Transverse colon (tissue), 4 donors: Measurements from ENCODE around the gene CD79B. TPM values are rescaled to one million over a fixed set of nuclear protein-coding genes. Genes with fewer than 3 reads are reported as not detected.
"Not testable (repeated sequence)": the region's sequence is repeated elsewhere in the genome, so short reads cannot be mapped to it uniquely, and the experiment has no call there.

ENCODE experiments used
- DNase-seq: peaks from one replicate; pipeline ENCODE4 v3.0.0-alpha.2; 2019
- H3K27ac ChIP-seq, 4 donors: fragments of 200-600 bp; sonication (generic); 2 replicates each; pipeline ENCODE4 v1.5.1; 2016 to 2018; ENCODE audit warnings: inconsistent platforms in 4 of 4
- H3K27me3 ChIP-seq: fragments of 200-600 bp; sonication (generic); 2 replicates; pipeline ENCODE4 v1.5.1; 2017; ENCODE audit warnings: inconsistent platforms
- H3K36me3 ChIP-seq, 4 donors: fragments of 200-600 bp; sonication (generic); 2 replicates each; pipeline ENCODE4 v1.5.1; 2017 to 2019; ENCODE audit warnings: inconsistent platforms in 4 of 4
- H3K4me1 ChIP-seq, 4 donors: fragments of 200-600 bp; sonication (generic); 2 replicates each; pipeline ENCODE4 v1.5.1; 2017 to 2020; ENCODE audit warnings: inconsistent platforms in 4 of 4
- H3K4me3 ChIP-seq, 4 donors: fragments of 200-600 bp; sonication (generic); 1 replicate in 1 of 4; 2 replicates in 3 of 4; pipeline versions ENCODE4 v1.5.1 to v1.6.1; 2017 to 2019; ENCODE audit warnings: inconsistent platforms in 4 of 4
- H3K9me3 ChIP-seq, 2 donors: fragments of 200-600 bp; sonication (generic); 2 replicates each; pipeline ENCODE4 v1.5.1; 2017 to 2019; ENCODE audit warnings: inconsistent platforms in 2 of 2
- EP300 ChIP-seq: sonication (generic); formaldehyde crosslinking; IDR thresholded peaks from one replicate; pipeline ENCODE4 v1.6.1; 2017; ENCODE audit warnings: antibody characterized with exemption, low read depth
- POLR2A ChIP-seq: fragments of 450-650 bp; IDR thresholded peaks from one replicate; pipeline ENCODE4 v1.6.1; 2016; ENCODE audit warnings: antibody characterized with exemption, mild to moderate bottlenecking, moderate library complexity
- POLR2AphosphoS5 ChIP-seq, 3 donors: sonication (generic); formaldehyde crosslinking; IDR thresholded peaks; one replicate each; pipeline ENCODE4 v1.6.1; 2016; ENCODE audit warnings: antibody characterized with exemption in 3 of 3
- WGBS, 2 donors: methylation state at CpG; one replicate each; pipeline ENCODE4 v1.1.5; 2018; ENCODE audit warnings: low coverage in 1 of 2; 5-methylcytosine and 5-hydroxymethylcytosine counted together
- in situ Hi-C, 4 donors: fragments of 200-750 bp; cut with MboI; loops; one replicate each; pipeline versions ENCODE4 v1.15.0 to v1.15.1; 2017; ENCODE audit warnings: low sequenced_read_pairs in 3 of 4, low pct_ligation_motif_present in 1 of 4, low pct_unique_long_range_greater_than_20kb in 1 of 4
- intact Hi-C: fragments of 100-400 bp; cut with DNase I; formaldehyde crosslinking; loops from one replicate; pipeline ENCODE4 v1.15.1; 2023; ENCODE audit warnings: low total_unique reads
- total RNA-seq, 4 donors: library from RNA; depleted of rRNA; stranded (reverse); fragments of >200 nt; gene quantifications; one replicate each; pipeline ENCODE4 v1.1.0, GENCODE V29; 2016
- TF ChIP-seq, protein P1 (sequence below), 5 experiments: fragments of 200-600 bp in 3 of 5; fragments of 450-650 bp in 2 of 5; sonication (generic) in 3 of 5; IDR thresholded peaks; 1 replicate in 2 of 5; 2 replicates in 3 of 5; pipeline ENCODE4 v1.5.1; 2016 to 2017; ENCODE audit warnings: antibody characterized with exemption in 5 of 5, inconsistent platforms in 3 of 5, mild to moderate bottlenecking in 2 of 5, moderate library complexity in 1 of 5

CD79B gene
- total RNA-seq, 4 donors from 2014 or later = 0.68 to 38.9 (median 20.0) TPM; not detected in 1

- WGBS, 2 donors = 65 to 67% methylated on average over 1 to 10 of the region's 10 CpGs
- in situ Hi-C loops = loop anchor here in 3 of 4 donors (10.0 to 25.0 kb wide), 5 partner anchors 94 to 369 kb away; partner anchors contain the start of genes ERN1 (in 3 of the 3) and ICAM2 (in 2 of the 3)
- intact Hi-C loops = loop anchor here (10.0 kb wide), 1 partner anchor 366 kb away; no protein-coding TSS in a partner anchor
- DNase-seq = no peak
- H3K9me3 ChIP-seq = no peaks in the 10 kb centered on the region
- TF ChIP-seq POLR2AphosphoS5 (IDR thresholded peaks at IDR 0.05) (no peak), EP300 (no peak), POLR2A (no peak)
- TF ChIP-seq, protein P1, sequence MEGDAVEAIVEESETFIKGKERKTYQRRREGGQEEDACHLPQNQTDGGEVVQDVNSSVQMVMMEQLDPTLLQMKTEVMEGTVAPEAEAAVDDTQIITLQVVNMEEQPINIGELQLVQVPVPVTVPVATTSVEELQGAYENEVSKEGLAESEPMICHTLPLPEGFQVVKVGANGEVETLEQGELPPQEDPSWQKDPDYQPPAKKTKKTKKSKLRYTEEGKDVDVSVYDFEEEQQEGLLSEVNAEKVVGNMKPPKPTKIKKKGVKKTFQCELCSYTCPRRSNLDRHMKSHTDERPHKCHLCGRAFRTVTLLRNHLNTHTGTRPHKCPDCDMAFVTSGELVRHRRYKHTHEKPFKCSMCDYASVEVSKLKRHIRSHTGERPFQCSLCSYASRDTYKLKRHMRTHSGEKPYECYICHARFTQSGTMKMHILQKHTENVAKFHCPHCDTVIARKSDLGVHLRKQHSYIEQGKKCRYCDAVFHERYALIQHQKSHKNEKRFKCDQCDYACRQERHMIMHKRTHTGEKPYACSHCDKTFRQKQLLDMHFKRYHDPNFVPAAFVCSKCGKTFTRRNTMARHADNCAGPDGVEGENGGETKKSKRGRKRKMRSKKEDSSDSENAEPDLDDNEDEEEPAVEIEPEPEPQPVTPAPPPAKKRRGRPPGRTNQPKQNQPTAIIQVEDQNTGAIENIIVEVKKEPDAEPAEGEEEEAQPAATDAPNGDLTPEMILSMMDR (IDR thresholded peaks at IDR 0.05) = no peak
- no peak overlapping the region for H3K27ac ChIP-seq
- H3K27me3 ChIP-seq = no peaks in the 10 kb centered on the region
- H3K4me3 ChIP-seq = no peak overlapping the region
- no peaks in the 10 kb centered on the region for H3K36me3 ChIP-seq
- H3K4me1 ChIP-seq = no peaks in the 10 kb centered on the region
These were observed 13.8 kb downstream of the CD79B start for GRCh38 chr17:63918305-63918704.

- in situ Hi-C loops = loop anchor here in 3 of 4 donors (10.0 to 25.0 kb wide), 5 partner anchors 95 to 370 kb away; partner anchors contain the start of genes ERN1 (in 3 of the 3) and ICAM2 (in 2 of the 3)
- H3K27ac ChIP-seq = no peak overlapping the region
- no peaks in the 10 kb centered on the region for H3K36me3 ChIP-seq
- 73% methylated on average over 12 of the region's 13 CpGs; no CpG with 5 or more reads in 1 of the 2 donors for WGBS, 2 donors
- TF ChIP-seq POLR2AphosphoS5 (IDR thresholded peaks at IDR 0.05) (no peak), EP300 (no peak), POLR2A (no peak)
- TF ChIP-seq, protein P1 (IDR thresholded peaks at IDR 0.05) = no peak
- DNase-seq = no peak
- H3K4me1 ChIP-seq = no peaks in the 10 kb centered on the region
- H3K4me3 ChIP-seq = no peak overlapping the region
- no peaks in the 10 kb centered on the region for H3K9me3 ChIP-seq
- no peaks in the 10 kb centered on the region for H3K27me3 ChIP-seq
- intact Hi-C loops = loop anchor here (10.0 kb wide), 1 partner anchor 367 kb away; no protein-coding TSS in a partner anchor
These were observed 14.5 kb downstream of the CD79B start for GRCh38 chr17:63917646-63918045.

DNA sequence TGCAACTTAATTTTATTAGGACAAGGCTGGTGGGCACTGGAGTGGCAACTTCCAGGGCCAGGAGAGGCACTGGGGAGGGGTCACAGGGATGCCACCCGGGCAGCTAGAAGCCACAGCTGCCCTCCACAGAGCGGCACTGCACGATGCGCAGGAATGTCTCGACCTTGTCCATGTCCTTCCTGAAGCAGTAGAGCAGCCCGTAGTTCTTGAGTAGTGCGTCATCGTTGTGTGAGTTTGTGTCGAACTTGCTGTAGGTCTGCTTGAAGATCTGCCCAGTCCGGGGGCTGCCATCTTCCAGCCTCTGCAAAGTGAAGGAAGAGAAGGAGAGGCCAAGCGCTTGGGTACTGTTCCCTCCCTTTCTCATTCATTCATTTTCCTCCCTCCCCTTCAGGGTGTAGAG lies 14.9 kb downstream of the CD79B start:
- in situ Hi-C loops = loop anchor here in 3 of 4 donors (10.0 to 25.0 kb wide), 5 partner anchors 95 to 370 kb away; partner anchors contain the start of genes ERN1 (in 3 of the 3) and ICAM2 (in 2 of the 3)
- DNase-seq = not testable (repeated sequence)

GRCh38 chr17:63916566-63917185 lies 15.5 kb downstream of the CD79B start:
- no peaks in the 10 kb centered on the region for H3K4me1 ChIP-seq
- TF ChIP-seq POLR2AphosphoS5 (IDR thresholded peaks at IDR 0.05) (no peak), EP300 (no peak), POLR2A (no peak)
- TF ChIP-seq, protein P1 (IDR thresholded peaks at IDR 0.05) = no peak
- H3K27me3 ChIP-seq = no peaks in the 10 kb centered on the region
- DNase-seq = no peak
- no peak overlapping the region for H3K4me3 ChIP-seq
- in situ Hi-C loops (loop anchor here in 3 of 4 donors (10.0 to 25.0 kb wide), 5 partner anchors 96 to 371 kb away; partner anchors contain the start of genes ERN1 (in 3 of the 3) and ICAM2 (in 2 of the 3)), intact Hi-C loops (loop anchor here (10.0 kb wide), 1 partner anchor 368 kb away; no protein-coding TSS in a partner anchor)
- no peaks in the 10 kb centered on the region for H3K36me3 ChIP-seq
- H3K27ac ChIP-seq = no peak overlapping the region
- no peaks in the 10 kb centered on the region for H3K9me3 ChIP-seq
- WGBS, 2 donors = 77 to 86% methylated on average over 7 to 12 of the region's 12 CpGs

More for the DNA sequence above, 14.9 kb downstream of the CD79B start:
- H3K4me1 ChIP-seq, H3K4me3 ChIP-seq, H3K27ac ChIP-seq, H3K9me3 ChIP-seq, H3K27me3 ChIP-seq, H3K36me3 ChIP-seq: not testable (repeated sequence)
- 95% methylated on average over 10 of the region's 11 CpGs; no CpG with 5 or more reads in 1 of the 2 donors for WGBS, 2 donors
- intact Hi-C loops = loop anchor here (10.0 kb wide), 1 partner anchor 368 kb away; no protein-coding TSS in a partner anchor

GRCh38 chr17:63915753-63916152 lies 16.4 kb downstream of the CD79B start:
- H3K4me1 ChIP-seq, DNase-seq: not testable (repeated sequence)

More at GRCh38 chr17:63915753-63916152, 16.4 kb downstream of the CD79B start:
- H3K4me3 ChIP-seq, H3K9me3 ChIP-seq, H3K27ac ChIP-seq, H3K36me3 ChIP-seq, H3K27me3 ChIP-seq: not testable (repeated sequence)
- intact Hi-C loops (loop anchor here (10.0 kb wide), 1 partner anchor 369 kb away; no protein-coding TSS in a partner anchor), in situ Hi-C loops (loop anchor here in 3 of 4 donors (10.0 to 25.0 kb wide), 5 partner anchors 97 to 372 kb away; partner anchors contain the start of genes ERN1 (in 3 of the 3) and ICAM2 (in 2 of the 3))
- WGBS, 2 donors = 60% methylated on average over 3 to 10 of the region's 10 CpGs
